DND-41 (cell line): Measurements from ENCODE around the gene ATF4.

Experiments used
- ATAC-seq: fragments of 200-7000 bp; cut with Tn5 transposase; 3 replicates; pipeline ENCODE4 v1.9.1; 2021; ENCODE audit warnings: low read depth; ENCODE audit not compliant: insufficient read depth
- DNase-seq: peaks from one replicate; pipeline ENCODE4 v3.0.0-alpha.2; 2020
- H2AFZ ChIP-seq: 2 replicates; pipeline ENCODE4 v1.6.0; 2012; ENCODE audit warnings: low read depth, low read length
- H3K27ac ChIP-seq: 2 replicates; pipeline ENCODE4 v1.5.1; 2012; ENCODE audit warnings: low read length, inconsistent platforms
- H3K27me3 ChIP-seq: fragments of 200-600 bp; sonication (generic); 2 replicates; pipeline ENCODE4 v1.6.0; 2012; ENCODE audit warnings: low read length, mild to moderate bottlenecking, inconsistent platforms; ENCODE audit not compliant: insufficient read depth, poor library complexity
- H3K36me3 ChIP-seq: 2 replicates; pipeline ENCODE4 v1.5.1; 2012; ENCODE audit warnings: low read length, inconsistent platforms; ENCODE audit not compliant: insufficient read depth
- H3K4me1 ChIP-seq: 2 replicates; pipeline ENCODE4 v1.5.1; 2012; ENCODE audit warnings: mild to moderate bottlenecking, low read length; ENCODE audit not compliant: insufficient read depth
- H3K4me2 ChIP-seq: 2 replicates; pipeline ENCODE4 v1.6.0; 2012; ENCODE audit warnings: mild to moderate bottlenecking, moderate library complexity, low read length, inconsistent platforms; ENCODE audit not compliant: insufficient read depth
- H3K4me3 ChIP-seq, 2 experiments: fragments of 200-600 bp in 1 of 2; shearing (Covaris generic) in 1 of 2; 2 replicates each; pipeline ENCODE4 v1.5.1; 2012 to 2016; ENCODE audit warnings: inconsistent platforms in 2 of 2, low read length in 2 of 2, mild to moderate bottlenecking in 2 of 2, low read depth in 1 of 2, moderate library complexity in 1 of 2
- H3K79me2 ChIP-seq: 2 replicates; pipeline ENCODE4 v1.6.0; 2012; ENCODE audit warnings: low read length, inconsistent platforms; ENCODE audit not compliant: insufficient read depth
- H3K9ac ChIP-seq: 2 replicates; pipeline ENCODE4 v1.6.0; 2012; ENCODE audit warnings: low read depth, mild to moderate bottlenecking, inconsistent platforms, low read length, moderate library complexity
- H3K9me3 ChIP-seq: 2 replicates; pipeline ENCODE4 v1.5.1; 2012; ENCODE audit warnings: low read length, moderate library complexity, mild to moderate bottlenecking, inconsistent platforms; ENCODE audit not compliant: insufficient read depth, severe bottlenecking
- H4K20me1 ChIP-seq: 2 replicates; pipeline ENCODE4 v1.6.0; 2012; ENCODE audit warnings: low read length; ENCODE audit not compliant: insufficient read depth
- EZH2 ChIP-seq: IDR thresholded peaks from 3 replicates; pipeline ENCODE4 v1.6.1; 2012; ENCODE audit warnings: borderline replicate concordance, low read depth, mild to moderate bottlenecking, moderate library complexity, low read length, inconsistent platforms; ENCODE audit not compliant: severe bottlenecking
- TF ChIP-seq, protein P1 (sequence below): IDR thresholded peaks from 2 replicates; pipeline ENCODE4 v1.5.1; 2012; ENCODE audit warnings: borderline replicate concordance, low read length, moderate library complexity, mild to moderate bottlenecking; ENCODE audit not compliant: poor library complexity, severe bottlenecking; ENCODE audit errors: extremely low read depth

The ATF4 gene

GRCh38 chr22:39528681-39529486 lies 8.5 kb downstream of the ATF4 start:
- TF ChIP-seq, protein P1, sequence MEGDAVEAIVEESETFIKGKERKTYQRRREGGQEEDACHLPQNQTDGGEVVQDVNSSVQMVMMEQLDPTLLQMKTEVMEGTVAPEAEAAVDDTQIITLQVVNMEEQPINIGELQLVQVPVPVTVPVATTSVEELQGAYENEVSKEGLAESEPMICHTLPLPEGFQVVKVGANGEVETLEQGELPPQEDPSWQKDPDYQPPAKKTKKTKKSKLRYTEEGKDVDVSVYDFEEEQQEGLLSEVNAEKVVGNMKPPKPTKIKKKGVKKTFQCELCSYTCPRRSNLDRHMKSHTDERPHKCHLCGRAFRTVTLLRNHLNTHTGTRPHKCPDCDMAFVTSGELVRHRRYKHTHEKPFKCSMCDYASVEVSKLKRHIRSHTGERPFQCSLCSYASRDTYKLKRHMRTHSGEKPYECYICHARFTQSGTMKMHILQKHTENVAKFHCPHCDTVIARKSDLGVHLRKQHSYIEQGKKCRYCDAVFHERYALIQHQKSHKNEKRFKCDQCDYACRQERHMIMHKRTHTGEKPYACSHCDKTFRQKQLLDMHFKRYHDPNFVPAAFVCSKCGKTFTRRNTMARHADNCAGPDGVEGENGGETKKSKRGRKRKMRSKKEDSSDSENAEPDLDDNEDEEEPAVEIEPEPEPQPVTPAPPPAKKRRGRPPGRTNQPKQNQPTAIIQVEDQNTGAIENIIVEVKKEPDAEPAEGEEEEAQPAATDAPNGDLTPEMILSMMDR: peak; percentile 99
- no peak for TF ChIP-seq EZH2
- no peaks in the 10 kb centered on the region for H3K9me3 ChIP-seq
- H3K4me2 ChIP-seq: peak overlapping the region; percentile 86
- no peak overlapping the region for H2AFZ ChIP-seq
- peak overlapping the region; percentile 77 for H3K27ac ChIP-seq
- DNase-seq (peak; percentile 91), ATAC-seq (peak; percentile 48)
- H3K27me3 ChIP-seq: no peaks in the 10 kb centered on the region
- peaks cover 60% of the 10 kb centered on the region for H3K4me1 ChIP-seq
- peaks cover 71% of the 10 kb centered on the region for H3K79me2 ChIP-seq
- H3K9ac ChIP-seq: peak overlapping the region; percentile 49
- peak overlapping the region in 1 of 2 experiments; percentile 53; a peak in 2 of 4 replicates for H3K4me3 ChIP-seq
- peaks cover 61% of the 10 kb centered on the region for H3K36me3 ChIP-seq
- peaks cover 58% of the 10 kb centered on the region for H4K20me1 ChIP-seq

DNA sequence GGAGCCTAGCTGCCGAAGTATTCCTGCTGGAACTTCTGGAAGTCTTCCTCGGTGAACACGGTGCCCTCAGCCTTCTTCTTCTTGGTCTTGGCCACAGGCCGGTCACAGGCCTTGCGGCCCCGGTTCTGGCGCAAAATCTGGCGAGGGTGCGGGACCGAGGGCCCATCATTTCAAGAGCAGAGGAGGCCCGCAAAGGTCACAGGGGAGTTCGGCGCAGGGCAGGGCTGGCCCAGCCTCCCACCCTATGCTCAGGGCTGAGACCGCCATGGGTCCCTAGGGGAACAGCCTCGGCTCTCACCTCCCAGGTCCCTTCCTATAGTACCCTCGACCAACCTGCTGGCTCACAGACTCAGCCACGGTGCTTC lies 9.1 kb downstream of the ATF4 start:
- no peak for TF ChIP-seq EZH2
- TF ChIP-seq, protein P1: no peak
- H3K79me2 ChIP-seq: peaks cover 65% of the 10 kb centered on the region
- H3K27me3 ChIP-seq: no peaks in the 10 kb centered on the region
- ATAC-seq: no peak
- peak overlapping the region; percentile 64 for H3K27ac ChIP-seq
- DNase-seq: no peak
- H3K9ac ChIP-seq: peak overlapping the region; percentile 49
- peaks cover 52% of the 10 kb centered on the region for H4K20me1 ChIP-seq
- no peak overlapping the region for H2AFZ ChIP-seq
- peak overlapping the region; percentile 86 for H3K4me2 ChIP-seq
- H3K4me3 ChIP-seq: peak overlapping the region in 1 of 2 experiments; percentile 53; a peak in 2 of 4 replicates
- peaks cover 66% of the 10 kb centered on the region for H3K4me1 ChIP-seq
- H3K36me3 ChIP-seq: peaks cover 55% of the 10 kb centered on the region
- H3K9me3 ChIP-seq: no peaks in the 10 kb centered on the region

GRCh38 chr22:39530116-39530515 lies 9.8 kb downstream of the ATF4 start:
- TF ChIP-seq EZH2: no peak
- TF ChIP-seq, protein P1: no peak
- H2AFZ ChIP-seq: no peak overlapping the region
- peaks cover 59% of the 10 kb centered on the region for H3K79me2 ChIP-seq
- peak overlapping the region; percentile 86 for H3K4me2 ChIP-seq
- ATAC-seq (no peak), DNase-seq (no peak)
- no peak overlapping the region; a peak in 1 of 4 replicates for H3K4me3 ChIP-seq
- H3K27ac ChIP-seq: peak overlapping the region; percentile 64
- peaks cover 69% of the 10 kb centered on the region for H3K4me1 ChIP-seq
- no peak overlapping the region for H3K9ac ChIP-seq
- H3K9me3 ChIP-seq: no peaks in the 10 kb centered on the region
- H4K20me1 ChIP-seq: peaks cover 46% of the 10 kb centered on the region
- no peaks in the 10 kb centered on the region for H3K27me3 ChIP-seq
- H3K36me3 ChIP-seq: peaks cover 50% of the 10 kb centered on the region
